Effector memory CD8-positive, alpha-beta T cell (primary cell): ENCODE results near the gene TBC1D10A.

Experiments used
- ATAC-seq: fragments of 150-1000 bp; cut with Tn5 transposase; replicated peaks from 2 replicates; pipeline ENCODE4 v1.10.0; 2021; ENCODE audit warnings: mild to moderate bottlenecking, moderate library complexity
- DNase-seq, 3 experiments: peaks; one replicate each; pipeline ENCODE4 v3.0.0; 2021
- H3K27ac Mint-ChIP-seq, 2 donors: one replicate each; pipeline ENCODE4 v1.8.0; 2022; ENCODE audit warnings: mild to moderate bottlenecking in 2 of 2, mixed read lengths in 2 of 2, moderate library complexity in 2 of 2
- H3K27me3 Mint-ChIP-seq, 2 donors: one replicate each; pipeline ENCODE4 v1.8.0; 2022; ENCODE audit warnings: mixed read lengths in 2 of 2
- H3K36me3 Mint-ChIP-seq: one replicate; pipeline ENCODE4 v1.8.0; 2022; ENCODE audit warnings: mild to moderate bottlenecking, moderate library complexity, mixed read lengths; ENCODE audit not compliant: insufficient read depth
- H3K4me1 Mint-ChIP-seq, 2 donors: one replicate each; pipeline ENCODE4 v1.8.0; 2022; ENCODE audit warnings: low read depth in 2 of 2, mixed read lengths in 2 of 2
- H3K4me3 Mint-ChIP-seq, 2 donors: one replicate each; pipeline ENCODE4 v1.8.0; 2022; ENCODE audit warnings: mild to moderate bottlenecking in 2 of 2, mixed read lengths in 2 of 2, moderate library complexity in 2 of 2
- H3K9me3 Mint-ChIP-seq, 2 donors: one replicate each; pipeline ENCODE4 v1.8.0; 2022; ENCODE audit warnings: mixed read lengths in 2 of 2
- total RNA-seq, 9 experiments: gene quantifications; one replicate each; lab custom pipeline; 2026; lab: John Stamatoyannopoulos, UW

TBC1D10A gene, protein sequence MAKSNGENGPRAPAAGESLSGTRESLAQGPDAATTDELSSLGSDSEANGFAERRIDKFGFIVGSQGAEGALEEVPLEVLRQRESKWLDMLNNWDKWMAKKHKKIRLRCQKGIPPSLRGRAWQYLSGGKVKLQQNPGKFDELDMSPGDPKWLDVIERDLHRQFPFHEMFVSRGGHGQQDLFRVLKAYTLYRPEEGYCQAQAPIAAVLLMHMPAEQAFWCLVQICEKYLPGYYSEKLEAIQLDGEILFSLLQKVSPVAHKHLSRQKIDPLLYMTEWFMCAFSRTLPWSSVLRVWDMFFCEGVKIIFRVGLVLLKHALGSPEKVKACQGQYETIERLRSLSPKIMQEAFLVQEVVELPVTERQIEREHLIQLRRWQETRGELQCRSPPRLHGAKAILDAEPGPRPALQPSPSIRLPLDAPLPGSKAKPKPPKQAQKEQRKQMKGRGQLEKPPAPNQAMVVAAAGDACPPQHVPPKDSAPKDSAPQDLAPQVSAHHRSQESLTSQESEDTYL
- 11.8 to 51.8 (median 27.3) reads per million in 9 experiments for total RNA-seq

DNA sequence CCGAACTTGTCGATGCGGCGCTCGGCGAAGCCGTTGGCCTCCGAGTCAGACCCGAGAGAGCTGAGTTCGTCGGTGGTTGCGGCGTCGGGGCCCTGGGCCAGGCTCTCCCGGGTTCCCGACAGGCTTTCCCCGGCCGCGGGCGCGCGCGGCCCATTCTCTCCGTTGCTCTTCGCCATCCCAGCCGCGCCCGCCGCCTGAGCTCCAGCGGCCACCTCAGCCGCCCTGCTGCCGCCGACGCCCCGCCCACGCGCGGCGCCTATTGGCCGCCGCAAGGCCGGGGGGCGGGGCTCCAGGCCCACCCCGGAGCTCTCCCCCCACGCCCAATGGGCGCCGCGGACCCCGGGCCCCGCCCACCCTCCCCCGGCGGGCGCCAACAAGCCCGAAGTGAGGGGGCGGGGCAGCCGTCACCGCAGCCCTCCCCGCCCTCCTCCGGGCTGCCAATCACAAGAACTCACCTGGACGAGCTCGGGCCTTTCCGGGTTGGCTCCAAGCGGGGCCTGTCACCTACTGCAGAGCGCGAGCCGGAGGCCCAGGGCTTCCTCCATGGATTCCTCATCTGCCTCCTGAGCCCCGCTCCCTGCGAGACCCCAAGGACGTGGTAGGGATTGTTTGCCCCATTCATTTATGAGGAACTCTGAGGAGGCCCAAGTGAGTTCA is at the start of gene TBC1D10A:
Gene TBC1D10A, minus strand, starts transcription at position 236 of the 657 bp plus-strand sequence. Its CDS starts 60 bp downstream, at position 176.
- no peaks in the 10 kb centered on the region for H3K9me3 Mint-ChIP-seq
- H3K4me1 Mint-ChIP-seq: peaks cover 43 to 50% of the 10 kb centered on the region in 2 donors
- ATAC-seq (peak; percentile 84), DNase-seq (peak; percentile 83 to 87 (median 86))
- H3K4me3 Mint-ChIP-seq: peak within 1 kb of the TSS; percentile 91 to 97
- peak within 1 kb of the TSS; percentile 90 to 91 for H3K27ac Mint-ChIP-seq
- no peaks in the 10 kb centered on the region for H3K27me3 Mint-ChIP-seq
- H3K36me3 Mint-ChIP-seq: peaks cover 29% of the 10 kb centered on the region

DNA sequence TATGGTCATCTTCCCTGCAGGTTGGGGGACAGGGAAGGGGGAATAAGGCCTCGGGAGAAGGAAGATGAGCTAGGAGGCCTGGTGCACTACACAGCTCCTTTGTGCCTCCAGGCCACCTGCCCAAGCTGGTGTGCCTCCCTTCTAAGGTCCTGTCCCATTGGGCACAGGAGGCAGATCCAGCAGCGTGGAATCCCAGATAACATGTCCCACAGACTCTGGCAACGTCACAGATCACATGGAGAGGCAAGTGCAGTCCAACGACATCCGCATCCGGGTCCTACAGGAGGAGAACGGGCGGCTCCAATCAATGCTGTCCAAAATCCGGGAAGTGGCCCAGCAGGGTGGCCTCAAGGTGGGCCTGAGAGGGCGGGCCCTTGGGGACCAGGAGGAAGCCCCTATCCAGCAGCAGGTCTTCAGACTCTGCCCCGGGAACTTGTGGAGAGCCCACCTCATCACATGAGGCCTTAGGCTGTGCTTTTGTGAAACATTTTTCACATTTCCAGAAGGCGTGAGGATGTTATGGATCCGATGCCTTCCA is 48.6 kb upstream of the TBC1D10A start:
- Mint-ChIP-seq H3K9me3 (no peaks in the 10 kb centered on the region), H3K27ac (no peak overlapping the region), H3K4me1 (peaks cover 0 to 3% of the 10 kb centered on the region in 2 donors), H3K36me3 (peaks cover 5% of the 10 kb centered on the region), H3K4me3 (no peak overlapping the region), H3K27me3 (no peaks in the 10 kb centered on the region)
- ATAC-seq: no peak
- DNase-seq: no peak

DNA sequence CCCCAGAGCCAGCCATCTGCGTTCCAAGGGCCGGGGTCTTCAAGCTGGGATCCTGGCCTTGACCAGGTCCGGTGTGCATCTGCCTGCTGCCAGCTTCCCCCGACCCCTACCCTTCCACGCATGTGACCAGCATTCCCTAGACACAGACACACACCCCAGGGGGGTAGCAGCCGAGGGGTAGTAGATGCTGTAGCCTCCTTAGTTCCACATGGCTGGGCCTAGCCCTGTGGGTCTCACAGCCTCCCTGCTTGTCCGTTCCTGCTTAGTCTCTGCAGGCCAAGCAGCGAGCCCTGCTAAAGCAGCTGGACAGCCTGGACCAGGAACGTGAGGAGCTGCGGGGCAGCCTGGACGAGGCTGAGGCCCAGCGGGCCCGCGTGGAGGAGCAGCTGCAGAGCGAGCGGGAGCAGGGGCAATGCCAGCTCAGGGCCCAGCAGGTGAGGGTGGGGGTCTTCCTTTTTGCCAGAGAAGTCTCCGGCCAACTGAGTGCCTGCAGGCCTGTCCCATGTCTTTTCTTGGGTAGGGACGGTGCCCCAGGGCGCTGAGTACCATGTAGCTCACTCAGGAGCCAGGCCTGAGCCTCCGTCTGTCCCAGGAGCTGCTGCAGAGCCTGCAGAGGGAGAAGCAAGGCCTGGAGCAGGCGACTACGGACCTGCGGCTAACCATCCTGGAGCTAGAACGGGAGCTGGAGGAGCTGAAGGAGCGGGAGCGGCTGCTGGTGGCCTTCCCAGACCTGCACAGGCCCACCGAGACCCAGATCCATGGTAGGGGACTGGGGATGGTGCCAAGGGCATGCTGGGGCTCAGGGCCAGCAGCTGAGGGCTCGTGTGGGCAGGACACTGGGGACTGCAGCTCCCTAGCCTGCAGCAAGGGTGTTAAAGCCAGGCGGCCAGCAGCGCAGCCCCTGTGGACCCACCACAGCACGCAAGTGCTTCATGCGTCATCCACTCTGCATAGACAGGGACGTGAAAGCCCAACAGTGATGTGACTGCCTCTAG is 46.9 kb upstream of the TBC1D10A start:
- H3K4me3 Mint-ChIP-seq: no peak overlapping the region

DNA sequence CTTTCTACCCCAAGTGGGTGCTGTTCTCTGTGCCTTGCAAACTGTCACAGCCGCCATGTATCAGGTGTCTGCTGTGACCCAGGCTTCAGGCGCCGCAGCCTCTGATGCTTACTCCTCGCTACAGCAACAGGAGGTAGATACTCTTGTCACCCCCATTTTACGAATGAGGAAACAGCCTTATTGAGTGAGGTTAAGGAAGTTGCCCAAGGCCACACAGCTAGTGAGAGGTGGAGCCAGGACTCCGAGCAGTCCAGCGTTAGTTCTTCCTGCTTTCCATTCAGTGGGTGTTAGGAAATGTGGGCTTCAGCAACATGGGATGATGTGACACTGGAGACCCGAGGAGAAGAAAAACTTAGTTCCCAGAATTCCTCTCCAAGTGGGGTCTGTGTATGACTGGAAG is 46.2 kb upstream of the TBC1D10A start:
- Mint-ChIP-seq H3K4me3 (no peak overlapping the region), H3K36me3 (peaks cover 5% of the 10 kb centered on the region), H3K27me3 (no peaks in the 10 kb centered on the region), H3K9me3 (no peaks in the 10 kb centered on the region), H3K27ac (no peak overlapping the region), H3K4me1 (peaks cover 0 to 2% of the 10 kb centered on the region in 2 donors)
- DNase-seq: no peak
- no peak for ATAC-seq

More for the DNA sequence above, 46.9 kb upstream of the TBC1D10A start:
- Mint-ChIP-seq H3K27me3 (no peaks in the 10 kb centered on the region), H3K27ac (no peak overlapping the region), H3K4me1 (peaks cover 0 to 2% of the 10 kb centered on the region in 2 donors), H3K9me3 (no peaks in the 10 kb centered on the region), H3K36me3 (peaks cover 5% of the 10 kb centered on the region)
- ATAC-seq (no peak), DNase-seq (no peak)

DNA sequence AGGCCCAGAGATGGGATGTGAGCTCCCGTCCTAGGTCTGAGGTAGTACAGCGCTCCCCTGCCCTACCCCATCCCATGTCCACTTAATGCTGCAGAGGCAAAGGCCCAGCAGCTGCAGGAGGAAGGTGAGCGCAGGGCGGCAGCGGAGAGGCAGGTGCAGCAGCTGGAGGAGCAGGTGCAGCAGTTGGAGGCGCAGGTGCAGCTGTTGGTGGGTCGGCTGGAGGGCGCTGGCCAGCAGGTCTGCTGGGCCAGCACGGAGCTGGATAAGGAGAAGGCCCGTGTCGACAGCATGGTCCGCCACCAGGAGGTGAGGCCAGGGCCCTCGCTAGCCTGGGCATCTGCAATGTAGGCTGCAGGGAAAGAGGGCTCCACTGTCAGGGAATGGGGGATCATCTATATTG is 45.2 kb upstream of the TBC1D10A start:
- no peak overlapping the region for H3K4me3 Mint-ChIP-seq
- H3K36me3 Mint-ChIP-seq: peaks cover 5% of the 10 kb centered on the region
- no peaks in the 10 kb centered on the region for H3K27me3 Mint-ChIP-seq
- ATAC-seq: no peak
- no peaks in the 10 kb centered on the region for H3K9me3 Mint-ChIP-seq
- DNase-seq: no peak
- H3K27ac Mint-ChIP-seq: no peak overlapping the region
- H3K4me1 Mint-ChIP-seq: peaks cover 0 to 2% of the 10 kb centered on the region in 2 donors

DNA sequence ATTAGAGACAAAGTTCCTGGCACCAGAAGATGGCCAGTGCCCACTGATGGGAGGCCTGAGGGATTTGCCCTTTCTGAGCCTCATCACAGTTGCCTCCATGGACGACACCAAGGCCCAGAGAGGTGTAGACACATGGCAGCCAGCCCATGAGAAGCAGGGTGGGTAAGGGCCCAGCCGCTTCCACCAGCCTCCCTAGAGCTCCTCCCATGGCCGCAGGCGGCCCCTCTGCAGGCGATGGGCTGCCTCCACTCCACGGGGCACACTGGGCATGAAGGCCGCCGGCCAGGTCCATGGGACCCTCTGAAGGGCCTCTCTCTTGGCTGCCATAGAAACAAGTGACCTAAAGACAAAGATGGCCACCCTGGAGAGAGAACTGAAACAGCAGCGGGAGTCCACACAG is 44.6 kb upstream of the TBC1D10A start:
- H3K4me3 Mint-ChIP-seq: no peak overlapping the region
- H3K4me1 Mint-ChIP-seq: peaks cover 0 to 2% of the 10 kb centered on the region in 2 donors
- H3K36me3 Mint-ChIP-seq: peaks cover 5% of the 10 kb centered on the region
- no peaks in the 10 kb centered on the region for H3K9me3 Mint-ChIP-seq
- ATAC-seq (no peak), DNase-seq (no peak)
- no peak overlapping the region for H3K27ac Mint-ChIP-seq
- H3K27me3 Mint-ChIP-seq: no peaks in the 10 kb centered on the region

DNA sequence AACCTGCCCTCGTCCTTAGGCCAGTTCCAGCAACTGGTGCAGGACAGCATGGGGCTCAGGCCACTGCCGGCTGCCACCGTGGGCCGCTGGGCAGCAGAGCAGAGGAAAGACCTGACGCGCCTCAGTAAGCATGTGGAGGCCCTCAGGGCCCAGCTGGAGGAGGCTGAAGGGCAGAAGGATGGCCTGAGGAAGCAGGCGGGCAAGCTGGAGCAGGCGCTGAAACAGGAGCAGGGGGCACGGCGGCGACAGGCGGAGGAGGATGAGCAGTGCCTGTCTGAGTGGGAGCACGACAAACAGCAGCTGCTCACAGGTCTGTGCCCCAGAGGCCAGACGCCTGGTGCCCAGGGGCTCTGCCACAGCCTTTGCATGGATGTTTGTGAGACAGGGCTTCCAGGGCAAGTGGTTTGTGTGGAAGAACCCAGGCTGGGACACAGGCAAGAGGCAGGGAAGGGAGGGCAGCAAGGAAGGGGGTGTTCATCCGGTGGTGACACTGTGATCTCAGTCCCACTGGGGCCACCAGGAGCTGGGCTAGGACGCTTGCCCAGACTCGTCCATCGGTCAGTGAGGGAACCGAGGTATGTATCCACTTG is 44.0 kb upstream of the TBC1D10A start:
- Mint-ChIP-seq H3K9me3 (no peaks in the 10 kb centered on the region), H3K4me3 (no peak overlapping the region), H3K36me3 (peaks cover 5% of the 10 kb centered on the region), H3K4me1 (peaks cover 0 to 2% of the 10 kb centered on the region in 2 donors), H3K27me3 (no peaks in the 10 kb centered on the region), H3K27ac (no peak overlapping the region)
- ATAC-seq: no peak
- DNase-seq: no peak

DNA sequence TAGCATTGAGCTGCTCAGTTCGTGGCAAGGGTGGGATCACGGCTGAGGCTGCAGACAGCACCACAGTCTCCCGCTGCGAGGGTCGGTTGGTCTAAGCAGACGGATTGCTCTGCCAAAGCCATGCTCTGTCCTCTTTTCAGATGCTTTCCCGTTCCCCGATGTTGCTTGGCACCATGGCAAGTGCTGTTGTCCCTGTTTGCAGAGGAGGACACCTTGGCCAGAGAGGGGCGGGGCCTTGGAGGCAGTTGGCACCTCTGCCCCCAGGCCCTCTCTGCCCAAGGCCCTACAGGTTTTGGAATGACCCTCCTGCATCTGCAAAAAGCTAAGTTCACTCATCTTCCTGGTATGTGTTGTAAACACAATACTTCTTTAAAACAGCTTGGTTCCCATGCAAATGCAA is 41.7 kb upstream of the TBC1D10A start:
- no peak overlapping the region for H3K4me3 Mint-ChIP-seq
- H3K36me3 Mint-ChIP-seq: peaks cover 10% of the 10 kb centered on the region
- peak overlapping the region in 1 of 2 donors; percentile 30 for H3K27ac Mint-ChIP-seq
- H3K27me3 Mint-ChIP-seq: no peaks in the 10 kb centered on the region
- no peaks in the 10 kb centered on the region for H3K9me3 Mint-ChIP-seq
- H3K4me1 Mint-ChIP-seq: no peaks in the 10 kb centered on the region
- no peak for ATAC-seq
- DNase-seq: no peak

DNA sequence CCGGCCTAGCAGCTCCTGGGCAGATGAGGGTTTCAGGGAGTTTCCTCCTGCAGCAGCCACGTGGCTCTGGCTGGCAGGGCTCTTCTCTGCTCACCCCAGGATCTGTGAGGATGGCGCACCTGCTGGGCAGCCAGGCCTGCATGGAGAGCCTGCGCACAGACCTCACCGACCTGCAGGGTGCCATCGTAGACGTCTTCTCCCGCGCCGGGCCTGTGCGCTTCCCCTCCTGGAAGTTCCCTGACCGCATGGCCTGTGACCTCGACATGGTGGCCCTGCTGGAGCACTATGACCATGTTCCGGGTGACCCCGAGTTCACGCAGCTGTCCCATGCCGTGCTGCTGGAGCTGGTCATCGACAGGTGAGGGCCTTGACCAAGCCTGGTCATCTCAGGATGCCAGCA is 39.1 kb upstream of the TBC1D10A start:
- H3K9me3 Mint-ChIP-seq: no peaks in the 10 kb centered on the region
- peaks cover 0 to 4% of the 10 kb centered on the region in 2 donors for H3K4me1 Mint-ChIP-seq
- ATAC-seq: no peak
- no peak overlapping the region for H3K27ac Mint-ChIP-seq
- no peak for DNase-seq
- no peaks in the 10 kb centered on the region for H3K27me3 Mint-ChIP-seq
- H3K4me3 Mint-ChIP-seq: no peak overlapping the region
- peaks cover 12% of the 10 kb centered on the region for H3K36me3 Mint-ChIP-seq

DNA sequence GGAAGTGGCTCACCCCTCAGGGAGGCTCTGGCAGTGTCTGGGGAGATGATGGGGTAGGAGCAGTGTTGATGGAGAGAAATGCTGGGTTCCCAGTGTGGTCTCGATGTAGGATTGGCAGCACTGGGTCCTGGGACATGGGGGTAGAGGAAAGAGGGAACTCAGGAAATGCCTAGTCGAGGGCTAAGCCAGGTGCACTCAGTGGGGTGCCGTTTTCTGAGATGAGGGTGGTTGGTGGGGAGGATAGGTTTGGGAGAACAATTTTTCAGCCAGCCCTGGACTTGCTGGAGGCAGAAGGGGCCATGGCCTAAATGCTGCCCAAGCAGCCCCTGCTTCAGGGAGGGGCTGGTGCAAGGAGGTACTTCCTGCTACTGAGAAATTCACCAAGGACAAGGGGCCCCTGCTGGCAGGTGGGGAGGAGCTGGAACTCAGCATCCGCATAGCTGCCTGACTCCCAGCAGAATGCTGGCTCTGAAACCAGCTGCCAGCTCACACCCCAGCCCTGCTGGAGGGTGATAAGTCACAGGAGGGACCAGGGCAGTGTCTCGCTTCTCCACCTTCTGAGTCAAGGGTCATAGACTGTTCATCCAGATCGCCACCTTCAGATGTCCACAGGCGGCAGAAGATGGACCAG is 36.0 kb upstream of the TBC1D10A start:
- ATAC-seq: no peak
- DNase-seq: no peak
- peaks cover 4 to 9% of the 10 kb centered on the region in 2 donors for H3K4me1 Mint-ChIP-seq
- no peak overlapping the region for H3K4me3 Mint-ChIP-seq
- no peak overlapping the region for H3K27ac Mint-ChIP-seq
- H3K9me3 Mint-ChIP-seq: no peaks in the 10 kb centered on the region
- H3K27me3 Mint-ChIP-seq: no peaks in the 10 kb centered on the region
- peaks cover 19% of the 10 kb centered on the region for H3K36me3 Mint-ChIP-seq

DNA sequence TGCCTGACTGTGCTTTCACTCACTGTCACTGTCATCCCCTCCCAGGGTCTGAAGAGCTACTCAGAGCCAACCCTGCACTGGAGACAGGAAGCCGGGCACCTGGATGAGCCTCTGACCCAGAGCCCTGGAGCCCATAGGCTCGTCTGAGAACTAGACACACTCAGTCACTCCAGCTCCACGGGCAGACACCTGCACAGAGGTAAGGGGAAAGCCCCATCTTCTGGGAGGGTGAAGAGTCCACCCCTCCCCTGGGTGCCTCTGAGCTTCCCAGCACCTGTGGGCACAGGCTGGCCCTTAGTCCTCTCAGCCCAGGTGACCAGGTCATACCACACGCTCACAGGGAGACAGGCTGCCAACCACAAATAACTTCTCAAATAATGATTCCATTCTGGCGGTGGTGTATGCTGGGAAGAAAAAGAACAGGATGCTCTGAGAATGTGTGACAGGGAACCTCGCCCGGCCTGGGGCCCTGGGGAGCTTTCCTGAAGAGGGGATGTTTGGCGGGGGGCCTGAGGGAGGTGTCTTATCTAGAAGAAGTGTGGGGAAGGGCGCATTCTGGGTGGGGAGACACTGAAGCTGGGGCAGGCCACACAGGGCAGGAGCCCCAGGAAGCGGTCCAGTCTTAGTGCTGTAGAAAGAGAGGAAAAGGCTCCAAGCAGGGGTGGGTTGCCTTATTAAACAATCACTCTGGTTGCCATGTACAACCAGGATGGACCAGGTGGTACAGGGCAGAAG is 35.3 kb upstream of the TBC1D10A start:
- ATAC-seq (no peak), DNase-seq (no peak)
- H3K36me3 Mint-ChIP-seq: peaks cover 24% of the 10 kb centered on the region
- no peak overlapping the region for H3K4me3 Mint-ChIP-seq
- no peaks in the 10 kb centered on the region for H3K27me3 Mint-ChIP-seq
- no peak overlapping the region for H3K27ac Mint-ChIP-seq
- no peaks in the 10 kb centered on the region for H3K9me3 Mint-ChIP-seq
- peaks cover 7 to 13% of the 10 kb centered on the region in 2 donors for H3K4me1 Mint-ChIP-seq
